ENCODE measurements around the gene CRAMP1.
"Not testable (repeated sequence)": the region's sequence is repeated elsewhere in the genome, so short reads cannot be mapped to it uniquely, and the experiment has no call there.

Gene CRAMP1

GRCh38 chr16:1715220-1715619 is 103.1 kb downstream of the CRAMP1 start:
- Mint-ChIP-seq H3K27me3 (no peaks in the 10 kb centered on the region), H3K27ac (peak overlapping the region; percentile 82), H3K4me1 (peaks cover 49 to 88% of the 10 kb centered on the region in 2 donors), H3K36me3 (peaks cover 33 to 40% of the 10 kb centered on the region in 2 donors), H3K9me3 (no peaks in the 10 kb centered on the region), H3K4me3 (peak overlapping the region in 1 of 2 donors; percentile 23)
- no peak for DNase-seq
- no peak for ATAC-seq (replicated peaks)

GRCh38 chr16:1718236-1718635 is 106.1 kb downstream of the CRAMP1 start:
- not testable (repeated sequence) for H3K27me3 Mint-ChIP-seq; DNase-seq; ATAC-seq (replicated peaks); H3K9me3 Mint-ChIP-seq
- peak overlapping the region; percentile 93 for H3K27ac Mint-ChIP-seq
- H3K4me1 Mint-ChIP-seq = peaks cover 45 to 93% of the 10 kb centered on the region in 2 donors
- peaks cover 29 to 35% of the 10 kb centered on the region in 2 donors for H3K36me3 Mint-ChIP-seq
- H3K4me3 Mint-ChIP-seq = peak overlapping the region in 1 of 2 donors; percentile 72

- not testable (repeated sequence) for H3K9me3 Mint-ChIP-seq, H3K27me3 Mint-ChIP-seq, DNase-seq
- Mint-ChIP-seq H3K36me3 (peaks cover 22 to 28% of the 10 kb centered on the region in 2 donors), H3K27ac (peak overlapping the region; percentile 82), H3K4me1 (peaks cover 41 to 89% of the 10 kb centered on the region in 2 donors), H3K4me3 (peak overlapping the region in 1 of 2 donors; percentile 67)
- ATAC-seq (replicated peaks) = peak; percentile 44 to 47
Measured at GRCh38 chr16:1719559-1720229, 107.5 kb downstream of the CRAMP1 start.

GRCh38 chr16:1721372-1721771 is 109.2 kb downstream of the CRAMP1 start:
- DNase-seq (no peak), ATAC-seq (replicated peaks) (no peak)
- Mint-ChIP-seq H3K4me3 (no peak overlapping the region), H3K27me3 (no peaks in the 10 kb centered on the region), H3K9me3 (no peaks in the 10 kb centered on the region), H3K27ac (no peak overlapping the region), H3K4me1 (peaks cover 36 to 89% of the 10 kb centered on the region in 2 donors), H3K36me3 (peaks cover 19 to 28% of the 10 kb centered on the region in 2 donors)

- Mint-ChIP-seq H3K9me3 (no peaks in the 10 kb centered on the region), H3K27ac (peak overlapping the region; percentile 82), H3K27me3 (no peaks in the 10 kb centered on the region), H3K4me3 (peak overlapping the region; percentile 23 to 56), H3K4me1 (peaks cover 39 to 80% of the 10 kb centered on the region in 2 donors), H3K36me3 (peaks cover 32 to 41% of the 10 kb centered on the region in 2 donors)
- peak; percentile 49 to 60 for ATAC-seq (replicated peaks)
- peak; percentile 27 for DNase-seq
Measured at GRCh38 chr16:1723450-1724147, 111.4 kb downstream of the CRAMP1 start.

GRCh38 chr16:1724491-1724890 is 112.3 kb downstream of the CRAMP1 start:
- Mint-ChIP-seq H3K4me1 (peaks cover 37 to 71% of the 10 kb centered on the region in 2 donors), H3K36me3 (peaks cover 34 to 43% of the 10 kb centered on the region in 2 donors), H3K27me3 (no peaks in the 10 kb centered on the region), H3K4me3 (no peak overlapping the region), H3K27ac (no peak overlapping the region), H3K9me3 (no peaks in the 10 kb centered on the region)
- ATAC-seq (replicated peaks) = no peak
- no peak for DNase-seq

- DNase-seq (no peak), ATAC-seq (replicated peaks) (no peak)
- H3K9me3 Mint-ChIP-seq = no peaks in the 10 kb centered on the region
- H3K27ac Mint-ChIP-seq = peak overlapping the region; percentile 81
- H3K4me3 Mint-ChIP-seq = no peak overlapping the region
- peaks cover 27 to 53% of the 10 kb centered on the region in 2 donors for H3K4me1 Mint-ChIP-seq
- no peaks in the 10 kb centered on the region for H3K27me3 Mint-ChIP-seq
- H3K36me3 Mint-ChIP-seq = peaks cover 28 to 46% of the 10 kb centered on the region in 2 donors
Measured at GRCh38 chr16:1726661-1727502, 114.7 kb downstream of the CRAMP1 start.
